MCF 10A (cell line): ENCODE measurements around the gene ADARB1. TPM values are rescaled to one million over a fixed set of nuclear protein-coding genes. Genes with fewer than 3 reads are reported as not detected.

Source experiments
- BruUV-seq: library from RNA; stranded (reverse); fragments of 400-500 nt; replicated peaks from 2 replicates; lab custom pipeline; 2021; lab: Mats Ljungman, UMichigan
- CTCF ChIA-PET: fragments of 300-600 bp; sonication (Branson Sonifier 250); formaldehyde crosslinking; extraction: SDS; loops from one replicate; lab custom pipeline; 2021; ENCODE audit warnings: antibody characterized with exemption, inconsistent platforms; lab: Yijun Ruan, JAX
- POLR2A ChIA-PET: fragments of 300-600, 350-650 bp; sonication (Branson Sonifier 250); formaldehyde crosslinking; extraction: SDS; loops from one replicate; lab custom pipeline; 2020; ENCODE audit warnings: antibody characterized with exemption, inconsistent platforms; lab: Yijun Ruan, JAX
- DNase-seq: peaks from one replicate; pipeline ENCODE4 v3.0.0-alpha.2; 2018; ENCODE audit not compliant: unreplicated experiment
- H3K27ac Mint-ChIP-seq: one replicate; pipeline ENCODE4 v1.8.0; 2022; ENCODE audit warnings: mild to moderate bottlenecking, low read depth, mixed read lengths; ENCODE audit not compliant: unreplicated experiment
- H3K27me3 Mint-ChIP-seq: one replicate; pipeline ENCODE4 v1.8.0; 2022; ENCODE audit warnings: mixed read lengths; ENCODE audit not compliant: insufficient read depth, unreplicated experiment
- H3K36me3 Mint-ChIP-seq: one replicate; pipeline ENCODE4 v1.8.0; 2022; ENCODE audit warnings: mild to moderate bottlenecking, moderate library complexity, mixed read lengths; ENCODE audit not compliant: insufficient read depth, unreplicated experiment
- H3K4me1 Mint-ChIP-seq: one replicate; pipeline ENCODE4 v1.8.0; 2022; ENCODE audit warnings: mixed read lengths; ENCODE audit not compliant: insufficient read depth, unreplicated experiment
- H3K4me3 Mint-ChIP-seq: one replicate; pipeline ENCODE4 v1.8.0; 2022; ENCODE audit warnings: mild to moderate bottlenecking, moderate library complexity, mixed read lengths; ENCODE audit not compliant: unreplicated experiment
- H3K9me3 Mint-ChIP-seq: one replicate; pipeline ENCODE4 v1.8.0; 2022; ENCODE audit warnings: mixed read lengths; ENCODE audit not compliant: unreplicated experiment
- intact Hi-C: fragments of 100-400 bp; cut with micrococcal nuclease; formaldehyde crosslinking; loops from 2 replicates; pipeline ENCODE4 v1.14.1; 2022
- total RNA-seq: library from RNA; stranded (reverse); gene quantifications from 2 replicates; pipeline ENCODE4 v1.2.3, GENCODE V29; 2022
- TF ChIP-seq, protein P1 (sequence below): fragments of 200-600 bp; IDR thresholded peaks from one replicate; pipeline ENCODE4 v1.8.0; 2022; ENCODE audit warnings: antibody characterized with exemption, mild to moderate bottlenecking; ENCODE audit not compliant: unreplicated experiment

ADARB1 gene
- total RNA-seq, 1 experiment from 2014 or later: 19.4 TPM

DNA sequence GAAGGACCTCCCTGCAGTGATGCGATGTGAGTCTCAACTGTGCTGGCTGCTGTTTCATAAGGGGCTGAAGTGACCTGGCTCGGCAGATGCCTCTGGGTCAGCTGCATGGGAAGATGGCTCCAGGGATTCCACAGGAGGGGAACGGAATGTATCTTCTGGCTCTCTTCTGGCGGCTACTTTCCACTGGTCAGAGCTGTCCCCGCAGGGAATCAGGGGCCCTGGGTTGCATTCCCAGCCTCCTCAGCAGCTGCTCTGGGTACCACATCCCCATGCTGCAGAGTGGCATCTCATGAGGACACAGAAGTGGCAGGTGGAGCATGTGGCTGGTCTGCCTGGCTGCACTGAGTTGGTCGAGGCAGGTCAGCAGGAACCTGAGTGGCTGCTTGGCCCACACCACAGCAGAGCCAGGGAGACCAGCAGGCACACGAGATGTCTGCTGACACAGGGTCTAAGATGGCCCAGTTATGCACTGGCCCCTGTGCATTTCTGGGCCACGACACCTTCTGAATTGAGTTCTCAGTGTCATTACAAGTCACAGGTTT, 170.5 kb downstream of the ADARB1 start:
- TF ChIP-seq, protein P1, sequence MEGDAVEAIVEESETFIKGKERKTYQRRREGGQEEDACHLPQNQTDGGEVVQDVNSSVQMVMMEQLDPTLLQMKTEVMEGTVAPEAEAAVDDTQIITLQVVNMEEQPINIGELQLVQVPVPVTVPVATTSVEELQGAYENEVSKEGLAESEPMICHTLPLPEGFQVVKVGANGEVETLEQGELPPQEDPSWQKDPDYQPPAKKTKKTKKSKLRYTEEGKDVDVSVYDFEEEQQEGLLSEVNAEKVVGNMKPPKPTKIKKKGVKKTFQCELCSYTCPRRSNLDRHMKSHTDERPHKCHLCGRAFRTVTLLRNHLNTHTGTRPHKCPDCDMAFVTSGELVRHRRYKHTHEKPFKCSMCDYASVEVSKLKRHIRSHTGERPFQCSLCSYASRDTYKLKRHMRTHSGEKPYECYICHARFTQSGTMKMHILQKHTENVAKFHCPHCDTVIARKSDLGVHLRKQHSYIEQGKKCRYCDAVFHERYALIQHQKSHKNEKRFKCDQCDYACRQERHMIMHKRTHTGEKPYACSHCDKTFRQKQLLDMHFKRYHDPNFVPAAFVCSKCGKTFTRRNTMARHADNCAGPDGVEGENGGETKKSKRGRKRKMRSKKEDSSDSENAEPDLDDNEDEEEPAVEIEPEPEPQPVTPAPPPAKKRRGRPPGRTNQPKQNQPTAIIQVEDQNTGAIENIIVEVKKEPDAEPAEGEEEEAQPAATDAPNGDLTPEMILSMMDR: no peak
- DNase-seq: no peak
- H3K36me3 Mint-ChIP-seq: no peaks in the 10 kb centered on the region
- CTCF ChIA-PET: no interaction called here
- no peak overlapping the region for H3K27ac Mint-ChIP-seq
- no TSS peak for BruUV-seq
- H3K9me3 Mint-ChIP-seq: peaks cover 16% of the 10 kb centered on the region
- POLR2A ChIA-PET: no interaction called here
- H3K4me3 Mint-ChIP-seq: no peak overlapping the region
- H3K4me1 Mint-ChIP-seq: no peaks in the 10 kb centered on the region
- H3K27me3 Mint-ChIP-seq: peaks cover 30% of the 10 kb centered on the region
- intact Hi-C loops: no loop called here

DNA sequence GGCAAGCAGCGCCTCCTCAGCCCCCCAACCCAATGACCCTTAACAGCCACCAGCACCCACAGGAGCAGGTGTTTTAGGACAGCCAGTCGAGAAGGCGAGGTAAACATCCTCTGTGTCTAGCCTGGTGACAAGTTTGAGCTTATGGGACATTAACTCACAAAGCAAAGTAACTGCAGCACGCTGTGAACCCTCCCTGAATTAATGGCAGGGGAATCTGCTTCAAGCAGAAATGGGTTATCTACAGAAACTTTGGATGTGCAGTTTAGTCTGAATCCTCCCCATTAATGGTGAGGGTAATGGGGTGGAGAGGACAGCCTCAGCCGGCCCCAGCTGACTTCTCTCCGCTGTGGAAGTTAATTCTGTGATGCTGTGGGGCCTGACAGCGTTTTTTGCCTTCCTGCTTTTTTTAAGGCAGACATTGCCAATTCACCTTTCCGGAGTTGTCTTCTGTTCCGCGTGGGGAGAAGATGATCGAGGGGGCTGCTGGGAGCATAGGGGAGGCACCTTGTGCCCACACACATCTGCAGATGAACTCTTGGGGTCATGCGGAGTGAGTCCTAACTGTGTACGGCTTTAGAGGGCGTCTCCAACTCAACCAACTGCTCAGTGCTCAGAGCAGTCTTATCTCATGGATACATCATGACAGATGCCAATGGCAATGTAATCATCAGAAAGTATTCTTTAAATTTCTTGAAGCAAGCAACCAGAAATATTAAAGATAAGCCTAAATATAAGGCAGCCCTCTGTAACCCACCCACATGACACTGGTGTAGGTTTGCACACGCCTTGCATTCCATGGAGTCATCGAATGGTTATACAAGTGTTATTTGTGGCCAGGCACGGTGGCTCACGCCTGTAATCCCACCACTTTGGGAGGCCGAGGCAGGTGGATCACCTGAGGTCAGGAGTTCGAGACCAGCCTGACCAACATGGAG, 172.3 kb downstream of the ADARB1 start:
- Mint-ChIP-seq H3K4me1 (no peaks in the 10 kb centered on the region), H3K9me3 (peaks cover 16% of the 10 kb centered on the region), H3K27me3 (peaks cover 43% of the 10 kb centered on the region), H3K36me3 (no peaks in the 10 kb centered on the region), H3K27ac (no peak overlapping the region), H3K4me3 (no peak overlapping the region)
- no peak for DNase-seq
- ChIA-PET POLR2A (no interaction called here), CTCF (interaction anchor here (1.5 kb wide), 1 partner anchor 110 kb away, joined by 4 read pairs; no protein-coding TSS in a partner anchor)
- BruUV-seq: no TSS peak
- intact Hi-C loops: no loop called here
- TF ChIP-seq, protein P1: no peak

GRCh38 chr21:45248301-45248892, 174.0 kb downstream of the ADARB1 start:
- Mint-ChIP-seq H3K36me3 (no peaks in the 10 kb centered on the region), H3K27ac (no peak overlapping the region), H3K4me3 (no peak overlapping the region), H3K4me1 (no peaks in the 10 kb centered on the region), H3K27me3 (peaks cover 43% of the 10 kb centered on the region), H3K9me3 (peaks cover 14% of the 10 kb centered on the region)
- POLR2A ChIA-PET: no interaction called here
- DNase-seq: no peak
- intact Hi-C loops: no loop called here
- no TSS peak for BruUV-seq
- TF ChIP-seq, protein P1: no peak
- CTCF ChIA-PET: interaction anchor here (1.1 kb wide), 1 partner anchor 108 kb away, joined by 6 read pairs; no protein-coding TSS in a partner anchor

- Mint-ChIP-seq H3K9me3 (peaks cover 8% of the 10 kb centered on the region), H3K4me1 (no peaks in the 10 kb centered on the region), H3K27me3 (peaks cover 43% of the 10 kb centered on the region), H3K36me3 (no peaks in the 10 kb centered on the region), H3K4me3 (no peak overlapping the region), H3K27ac (no peak overlapping the region)
- ChIA-PET CTCF (interaction anchor here (1.1 kb wide), 1 partner anchor 109 kb away, joined by 6 read pairs; no protein-coding TSS in a partner anchor), POLR2A (no interaction called here)
- intact Hi-C loops: no loop called here
- TF ChIP-seq, protein P1: no peak
- peak; percentile 6 for DNase-seq
- BruUV-seq: no TSS peak
Measured at GRCh38 chr21:45248893-45249381, 174.6 kb downstream of the ADARB1 start.
